Epithelial cell of proximal tubule (primary cell): ENCODE measurements around the gene RPA1. TPM values are rescaled to one million over a fixed set of nuclear protein-coding genes. Genes with fewer than 3 reads are reported as not detected.

Source experiments
- DNase-seq: peaks from one replicate; pipeline ENCODE4 v3.0.0-alpha.2; 2011; ENCODE audit warnings: low read depth
- H3K4me3 ChIP-seq: 2 replicates; pipeline ENCODE4 v1.5.1; 2011; ENCODE audit warnings: low read depth, mild to moderate bottlenecking, low read length
- total RNA-seq: library from RNA; depleted of rRNA; stranded (reverse); fragments of >200 nt; gene quantifications from 2 replicates; pipeline ENCODE4 v1.2.3, GENCODE V29; 2015
- TF ChIP-seq, protein P1 (sequence below): conservative IDR thresholded peaks from 2 replicates; pipeline ENCODE4 v1.5.1; 2012; ENCODE audit warnings: low read depth, mild to moderate bottlenecking, low read length

Gene RPA1
- total RNA-seq, 1 donor from 2014 or later: 28.5 TPM

DNA sequence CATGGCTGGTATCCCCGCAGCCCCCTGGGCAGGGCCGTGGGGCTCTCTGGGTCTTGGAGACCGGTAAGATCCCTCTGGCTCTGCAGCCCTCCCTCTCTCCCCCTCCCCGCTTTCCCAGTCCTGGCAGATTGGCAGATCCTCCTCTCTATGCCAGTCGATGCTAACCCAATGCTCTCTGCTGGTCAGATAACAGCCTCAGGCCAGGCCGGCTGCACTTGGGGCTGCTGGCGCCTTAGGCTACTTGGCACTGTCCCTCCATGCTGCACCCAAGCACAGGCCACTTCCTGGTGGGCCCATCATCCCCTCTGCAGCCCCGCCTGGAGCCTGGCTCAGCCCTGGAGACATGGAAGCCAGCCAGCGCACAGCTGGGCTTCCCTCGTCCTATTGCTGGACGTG is 113.6 kb downstream of the RPA1 start:
- H3K4me3 ChIP-seq: no peak overlapping the region
- TF ChIP-seq, protein P1, sequence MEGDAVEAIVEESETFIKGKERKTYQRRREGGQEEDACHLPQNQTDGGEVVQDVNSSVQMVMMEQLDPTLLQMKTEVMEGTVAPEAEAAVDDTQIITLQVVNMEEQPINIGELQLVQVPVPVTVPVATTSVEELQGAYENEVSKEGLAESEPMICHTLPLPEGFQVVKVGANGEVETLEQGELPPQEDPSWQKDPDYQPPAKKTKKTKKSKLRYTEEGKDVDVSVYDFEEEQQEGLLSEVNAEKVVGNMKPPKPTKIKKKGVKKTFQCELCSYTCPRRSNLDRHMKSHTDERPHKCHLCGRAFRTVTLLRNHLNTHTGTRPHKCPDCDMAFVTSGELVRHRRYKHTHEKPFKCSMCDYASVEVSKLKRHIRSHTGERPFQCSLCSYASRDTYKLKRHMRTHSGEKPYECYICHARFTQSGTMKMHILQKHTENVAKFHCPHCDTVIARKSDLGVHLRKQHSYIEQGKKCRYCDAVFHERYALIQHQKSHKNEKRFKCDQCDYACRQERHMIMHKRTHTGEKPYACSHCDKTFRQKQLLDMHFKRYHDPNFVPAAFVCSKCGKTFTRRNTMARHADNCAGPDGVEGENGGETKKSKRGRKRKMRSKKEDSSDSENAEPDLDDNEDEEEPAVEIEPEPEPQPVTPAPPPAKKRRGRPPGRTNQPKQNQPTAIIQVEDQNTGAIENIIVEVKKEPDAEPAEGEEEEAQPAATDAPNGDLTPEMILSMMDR: no peak
- no peak for DNase-seq

DNA sequence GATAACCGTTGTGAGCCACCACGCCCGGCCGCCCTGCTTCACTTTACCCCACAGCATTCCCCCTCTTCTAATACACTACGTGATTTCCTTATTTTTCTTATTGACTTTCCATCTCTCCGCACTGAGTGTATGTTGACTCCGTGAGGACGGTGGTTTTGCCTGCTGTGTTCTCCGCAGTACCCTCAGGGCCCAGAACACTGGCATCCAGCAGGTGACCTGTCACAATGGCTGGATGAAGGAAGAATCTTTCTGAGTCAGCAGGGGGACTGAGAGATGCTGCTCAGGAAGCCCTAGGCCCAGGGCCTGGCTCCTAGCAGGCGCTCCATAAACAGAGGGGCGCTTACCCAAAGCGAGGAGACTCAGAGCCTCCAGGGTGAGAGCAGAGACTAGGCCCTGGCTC is 115.8 kb downstream of the RPA1 start:
- TF ChIP-seq, protein P1: no peak
- H3K4me3 ChIP-seq: no peak overlapping the region
- DNase-seq: no peak

DNA sequence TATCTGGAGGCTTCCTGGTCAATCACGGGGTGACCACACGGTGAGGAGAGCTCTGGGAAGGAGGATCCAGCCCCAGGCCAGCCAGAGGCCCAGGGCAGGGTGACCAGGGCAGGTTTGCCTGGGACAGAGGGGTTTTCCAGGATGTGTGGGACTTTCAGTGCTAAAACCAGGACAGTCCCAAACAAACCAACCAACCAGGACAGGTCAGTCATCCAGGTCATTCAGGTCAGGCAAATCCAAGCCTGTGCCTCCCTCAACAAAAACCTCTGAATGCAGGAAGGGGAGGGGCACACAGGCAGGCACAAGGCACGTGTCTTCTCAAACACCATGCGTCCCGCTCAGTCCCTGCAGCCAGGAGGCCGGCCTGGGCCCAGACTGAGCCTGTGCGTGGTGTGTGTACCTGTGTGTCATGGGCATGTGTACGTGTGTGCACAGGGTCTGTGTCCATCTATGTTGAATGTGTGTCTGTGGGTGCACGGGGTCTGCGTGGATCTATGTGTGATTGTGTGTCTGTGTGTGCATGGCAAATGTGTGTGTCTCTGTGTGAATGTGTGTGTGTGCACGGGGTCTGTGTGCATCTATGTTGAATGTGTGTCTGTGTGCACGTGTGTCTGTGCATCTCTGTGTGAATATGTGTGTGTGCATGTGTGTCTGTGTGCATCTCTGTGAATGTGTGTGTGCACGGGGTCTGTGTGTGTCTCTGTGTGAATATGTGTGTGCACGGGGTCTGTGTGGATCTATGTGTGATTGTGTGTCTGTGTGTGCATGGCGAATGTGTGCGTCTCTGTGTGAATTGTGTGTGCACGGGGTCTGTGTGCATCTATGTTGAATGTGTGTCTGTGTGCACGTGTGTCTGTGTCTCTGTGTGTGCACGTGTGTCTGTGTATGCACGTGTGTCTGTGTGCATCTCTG is 116.5 kb downstream of the RPA1 start:
- H3K4me3 ChIP-seq: no peak overlapping the region
- TF ChIP-seq, protein P1: no peak
- no peak for DNase-seq

DNA sequence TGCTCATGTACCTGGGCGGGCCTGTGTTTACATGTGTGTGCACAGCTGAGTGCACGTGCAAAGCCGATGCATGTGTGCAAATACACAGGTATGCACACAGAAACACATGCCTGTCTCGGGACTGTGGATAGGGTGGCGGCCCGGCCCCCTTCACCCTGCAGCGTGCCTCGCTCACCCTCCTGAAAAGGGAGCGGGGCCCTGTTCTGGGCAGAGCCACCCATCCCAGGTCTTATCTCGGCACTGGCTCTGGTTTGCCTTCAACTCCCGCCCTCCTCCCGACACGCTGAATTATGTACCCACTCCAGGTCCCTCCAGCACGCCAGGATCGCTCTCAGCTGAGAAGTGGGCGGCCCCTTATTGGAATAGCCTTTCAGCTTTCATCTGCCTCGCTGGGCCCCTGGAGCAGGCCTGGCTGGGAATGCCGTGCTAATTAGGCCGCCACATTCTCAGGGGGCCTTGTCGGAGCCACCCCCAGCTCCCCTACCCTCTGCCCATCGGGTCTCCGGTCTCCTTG is 117.5 kb downstream of the RPA1 start:
- no peak for DNase-seq
- TF ChIP-seq, protein P1: no peak
- no peak overlapping the region for H3K4me3 ChIP-seq

DNA sequence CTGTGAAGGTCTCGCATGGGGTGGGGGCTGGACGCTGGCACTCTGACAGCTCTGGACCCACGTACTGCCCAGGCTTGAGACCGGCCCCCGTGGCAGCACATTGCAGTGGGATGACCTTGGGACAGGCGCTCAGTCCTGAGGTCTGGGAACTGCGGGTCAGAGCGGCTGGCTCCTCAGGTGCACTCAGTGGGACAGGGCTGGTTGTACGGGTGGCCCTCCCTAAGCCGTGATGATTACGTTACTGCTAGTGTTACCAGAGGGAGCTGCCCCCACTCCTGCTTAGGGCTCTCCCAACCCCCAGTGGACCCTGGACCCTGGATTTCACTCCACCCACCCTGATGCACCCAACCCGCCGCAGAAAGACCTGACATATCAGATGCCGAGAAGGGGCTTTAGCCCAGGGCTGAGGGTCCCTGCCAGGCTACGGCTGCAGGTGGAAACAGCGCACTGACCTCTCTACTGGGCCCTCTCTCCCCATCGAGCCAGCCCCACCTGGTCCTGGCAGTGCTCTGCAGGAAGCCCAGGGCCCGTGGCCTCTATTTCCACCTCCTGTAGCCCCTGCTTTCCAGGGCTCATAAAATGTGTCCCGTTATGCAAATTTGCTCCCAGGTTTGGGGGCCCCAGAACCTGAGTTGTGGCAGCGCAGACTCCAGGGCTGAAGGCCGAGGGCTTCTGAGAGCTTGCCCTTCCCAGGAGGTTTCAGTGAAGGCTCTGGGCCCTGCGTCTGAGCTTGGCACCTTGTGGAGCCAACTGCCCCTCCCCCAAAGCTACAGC is 118.1 kb downstream of the RPA1 start:
- TF ChIP-seq, protein P1: no peak
- no peak for DNase-seq
- no peak overlapping the region for H3K4me3 ChIP-seq

DNA sequence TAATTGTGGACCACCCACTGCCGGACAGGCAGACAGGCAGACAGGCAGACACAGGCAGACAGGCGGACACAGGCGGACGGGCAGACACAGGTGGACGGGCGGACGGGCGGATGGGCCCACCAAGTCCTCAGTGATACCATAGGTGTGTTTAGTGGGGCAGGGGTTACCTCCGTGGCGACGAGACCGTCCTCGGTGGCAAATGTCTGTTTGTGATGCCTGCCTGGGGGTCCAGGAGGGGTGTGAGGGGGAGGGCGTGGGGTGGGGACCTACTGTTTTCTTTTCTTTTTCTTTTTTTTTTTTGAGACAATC is 118.7 kb downstream of the RPA1 start:
- DNase-seq: no peak
- TF ChIP-seq, protein P1: no peak
- no peak overlapping the region for H3K4me3 ChIP-seq

Other genes with a start within 250 kb of the RPA1 start
- 2.3 and 12.9 TPM in 2 replicates for gene SLC43A2, start 201.2 kb upstream of the RPA1 start, total RNA-seq
- 14.5 and 19.8 TPM in 2 replicates for gene SCARF1, start 184.3 kb upstream of the RPA1 start, total RNA-seq
- gene RILP, start 180.1 kb upstream of the RPA1 start, total RNA-seq: 18.2 and 21.4 TPM in 2 replicates
- gene PRPF8, start 145.1 kb upstream of the RPA1 start, total RNA-seq: 119 and 161 TPM in 2 replicates
- 1.4 and 1.6 TPM in 2 replicates for gene TLCD2, start 119.6 kb upstream of the RPA1 start, total RNA-seq
- gene WDR81, start 105.3 kb upstream of the RPA1 start, total RNA-seq: 17.4 and 20.9 TPM in 2 replicates
- gene SERPINF2, start 87.1 kb upstream of the RPA1 start, total RNA-seq: 0.07 and 0.92 TPM in 2 replicates
- 3.0 and 5.4 TPM in 2 replicates for gene SERPINF1, start 67.9 kb upstream of the RPA1 start, total RNA-seq
- 4.6 and 10.5 TPM in 2 replicates for gene SMYD4, start 103 bp upstream of the RPA1 start, total RNA-seq
- not detected in 2 replicates for gene RTN4RL1, start 195.3 kb downstream of the RPA1 start, total RNA-seq
- 30.8 and 33.1 TPM in 2 replicates for gene DPH1, start 200.1 kb downstream of the RPA1 start, total RNA-seq
- gene OVCA2, start 212.0 kb downstream of the RPA1 start, total RNA-seq: 55.4 and 60.9 TPM in 2 replicates
- 2.7 and 4.1 TPM in 2 replicates for gene HIC1, start 225.1 kb downstream of the RPA1 start, total RNA-seq